ENCODE data around the gene CBARP.

The CBARP gene

GRCh38 chr19:1227304-1228054 lies 10.3 kb downstream of the CBARP start:
- DNase-seq (ENCODE audit: low read depth in 2 of 2), result no peak

DNA sequence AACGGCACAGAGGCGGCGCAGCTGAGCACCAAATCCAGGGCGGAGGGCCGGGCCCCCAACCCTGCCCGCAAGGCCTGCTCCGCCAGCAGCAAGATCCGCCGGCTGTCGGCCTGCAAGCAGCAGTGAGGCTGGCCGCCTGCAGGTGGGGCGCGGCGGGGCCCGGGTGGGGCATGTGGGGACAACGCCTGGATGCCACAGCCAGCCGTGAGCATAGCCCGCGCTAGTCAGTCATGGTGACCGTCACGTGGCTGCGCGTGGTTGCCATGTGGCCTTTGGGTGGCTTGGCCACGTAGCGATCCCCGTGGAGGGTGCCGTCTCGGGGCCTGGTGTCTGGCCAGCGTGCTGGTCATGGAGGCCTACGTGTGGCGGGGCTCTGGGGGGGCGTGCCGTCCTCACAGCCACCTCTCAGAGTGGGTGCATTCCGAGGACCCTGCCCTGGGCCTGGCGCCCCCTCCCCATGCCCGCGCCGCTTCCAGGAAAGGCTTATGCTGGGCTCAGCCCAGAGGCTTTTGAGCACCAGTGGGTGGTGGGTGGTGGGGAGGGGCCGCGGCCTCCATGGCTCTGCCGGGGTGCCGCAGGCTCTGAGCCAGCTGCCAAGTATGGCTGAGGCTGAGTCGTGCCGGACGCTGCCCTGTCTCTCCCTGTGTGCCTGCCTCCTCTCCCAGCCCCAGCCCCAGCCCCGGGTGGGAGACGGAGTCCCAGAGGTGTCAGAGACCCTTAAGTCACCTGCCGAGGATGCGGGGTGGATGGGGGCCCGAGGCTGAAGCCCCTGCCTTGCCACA lies 11.1 kb downstream of the CBARP start:
- no peak for DNase-seq (ENCODE audit: low read depth in 2 of 2)

DNA sequence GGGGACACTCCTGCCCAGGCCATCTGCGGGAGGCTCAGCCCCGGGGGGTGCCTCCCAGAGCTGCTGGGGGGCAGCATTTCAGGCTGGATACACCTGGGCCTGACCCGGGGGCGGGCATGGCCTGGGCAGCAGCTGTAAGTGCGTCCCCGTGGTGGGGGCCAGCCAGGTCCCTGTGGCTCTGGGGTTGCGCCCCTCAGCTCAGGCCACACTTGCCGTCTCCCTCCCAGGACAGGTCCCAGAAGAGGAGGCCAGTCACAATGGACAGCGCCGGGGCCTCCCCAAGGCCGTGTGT lies 11.6 kb downstream of the CBARP start:
- no peak for DNase-seq (ENCODE audit: low read depth in 2 of 2)

- DNase-seq (ENCODE audit: low read depth in 2 of 2), result no peak
These were observed 12.2 kb downstream of the CBARP start for GRCh38 chr19:1225440-1226226.

DNA sequence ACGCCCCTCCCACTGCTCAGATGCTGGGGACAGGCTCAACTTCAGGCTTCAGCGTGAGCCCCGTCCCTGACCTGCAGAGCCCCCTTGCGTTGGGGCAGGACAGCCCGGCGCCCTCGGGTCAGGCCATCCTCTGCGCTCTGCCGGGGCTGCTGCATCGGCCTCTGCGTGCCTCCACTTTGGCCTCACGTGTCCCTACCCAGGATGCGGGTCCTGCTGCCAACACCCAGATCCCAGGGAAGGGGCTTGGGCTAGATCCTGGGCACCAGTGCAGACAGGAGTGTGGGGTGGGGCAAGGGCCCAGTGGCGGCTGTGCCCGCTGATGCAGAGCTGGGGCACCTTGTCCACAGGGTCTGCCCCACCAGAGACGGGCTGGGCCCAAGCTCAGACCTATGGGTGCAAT lies 13.0 kb downstream of the CBARP start:
- no peak for DNase-seq (ENCODE audit: low read depth in 2 of 2)

- DNase-seq (ENCODE audit: low read depth in 2 of 2), result no peak
These were observed 13.6 kb downstream of the CBARP start for GRCh38 chr19:1224047-1224825.

GRCh38 chr19:1223018-1223855 lies 14.6 kb downstream of the CBARP start:
- no peak for DNase-seq (ENCODE audit: low read depth in 2 of 2)

DNA sequence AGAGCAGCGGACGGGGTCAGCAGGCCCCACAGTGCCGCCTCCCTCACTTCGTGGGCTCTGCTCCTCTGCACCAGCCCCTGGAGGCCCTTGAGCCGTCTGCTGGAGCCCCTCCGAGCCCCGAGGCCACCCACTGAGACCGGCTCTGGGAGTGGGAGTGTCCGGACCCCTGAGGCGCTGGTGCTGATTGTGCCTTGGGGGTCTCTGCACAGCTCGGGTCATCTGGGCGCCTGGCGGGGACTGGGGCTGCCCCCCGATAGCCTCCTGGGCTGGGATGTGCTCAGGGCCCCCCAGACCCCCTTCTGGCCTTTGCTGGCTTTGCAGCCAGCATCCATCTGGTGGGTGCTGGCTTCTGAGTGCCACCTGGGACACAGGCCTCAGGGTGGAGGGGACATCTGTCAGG lies 15.4 kb downstream of the CBARP start:
- no peak for DNase-seq (ENCODE audit: low read depth in 2 of 2)

GRCh38 chr19:1221904-1222255 lies 15.9 kb downstream of the CBARP start:
- no peak for DNase-seq (ENCODE audit: low read depth in 2 of 2)

DNA sequence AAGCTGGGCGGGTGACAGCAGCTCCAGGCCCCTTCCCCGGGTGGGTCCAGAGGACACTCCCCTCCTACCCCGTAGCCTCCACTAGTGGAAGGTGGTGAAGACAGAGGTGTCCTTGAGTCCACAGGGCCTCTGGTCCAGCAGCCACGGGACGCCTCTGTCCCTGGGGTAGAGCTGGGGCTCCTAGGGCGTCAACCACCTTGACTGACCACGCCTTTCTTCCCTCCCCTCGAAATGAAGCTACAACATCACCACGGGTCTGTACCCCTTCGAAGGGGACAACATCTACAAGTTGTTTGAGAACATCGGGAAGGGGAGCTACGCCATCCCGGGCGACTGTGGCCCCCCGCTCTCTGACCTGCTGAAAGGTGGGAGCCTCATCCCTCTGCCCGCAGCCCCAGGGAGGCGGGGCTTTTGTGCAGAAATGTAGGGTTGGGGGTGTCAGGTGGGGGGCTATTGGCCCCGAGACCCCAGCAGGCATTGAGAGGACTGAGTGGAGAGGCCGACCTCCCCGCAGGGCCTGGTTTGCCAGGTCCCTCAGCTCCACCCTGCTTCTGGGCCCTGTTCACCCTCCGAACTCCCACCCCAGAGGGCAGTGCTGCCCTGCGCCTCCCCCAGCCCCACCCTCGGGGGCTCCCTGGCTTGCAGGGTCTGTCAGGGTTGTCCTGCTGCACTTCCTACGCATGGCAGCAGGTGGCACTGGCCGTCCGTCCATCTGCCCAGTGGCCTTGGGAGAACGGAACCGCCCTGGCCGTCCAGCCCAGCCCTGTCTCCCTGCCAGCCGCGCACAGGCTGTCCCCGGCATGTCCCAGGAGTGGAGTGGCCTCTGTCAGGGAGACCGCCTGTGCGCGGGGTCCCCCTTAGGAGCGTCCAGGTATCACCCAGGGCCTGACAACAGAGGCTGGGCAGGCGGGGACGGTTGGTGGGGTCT lies 16.6 kb downstream of the CBARP start:
- no peak for DNase-seq (ENCODE audit: low read depth in 2 of 2)

DNA sequence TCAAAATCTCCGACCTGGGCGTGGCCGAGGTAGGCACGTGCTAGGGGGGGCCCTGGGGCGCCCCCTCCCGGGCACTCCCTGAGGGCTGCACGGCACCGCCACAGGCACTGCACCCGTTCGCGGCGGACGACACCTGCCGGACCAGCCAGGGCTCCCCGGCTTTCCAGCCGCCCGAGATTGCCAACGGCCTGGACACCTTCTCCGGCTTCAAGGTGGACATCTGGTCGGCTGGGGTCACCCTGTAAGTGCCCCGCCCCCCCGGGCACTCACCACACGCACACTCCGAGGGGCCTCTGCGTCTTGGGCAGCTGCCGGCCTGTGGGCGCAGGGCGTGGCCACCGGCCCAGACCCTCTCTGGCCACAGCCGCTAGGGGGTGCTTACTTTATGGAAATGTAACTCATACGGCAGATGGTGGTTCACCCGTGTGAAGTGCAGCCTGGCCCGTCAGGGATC lies 17.3 kb downstream of the CBARP start:
- no peak for DNase-seq (ENCODE audit: low read depth in 2 of 2)

DNA sequence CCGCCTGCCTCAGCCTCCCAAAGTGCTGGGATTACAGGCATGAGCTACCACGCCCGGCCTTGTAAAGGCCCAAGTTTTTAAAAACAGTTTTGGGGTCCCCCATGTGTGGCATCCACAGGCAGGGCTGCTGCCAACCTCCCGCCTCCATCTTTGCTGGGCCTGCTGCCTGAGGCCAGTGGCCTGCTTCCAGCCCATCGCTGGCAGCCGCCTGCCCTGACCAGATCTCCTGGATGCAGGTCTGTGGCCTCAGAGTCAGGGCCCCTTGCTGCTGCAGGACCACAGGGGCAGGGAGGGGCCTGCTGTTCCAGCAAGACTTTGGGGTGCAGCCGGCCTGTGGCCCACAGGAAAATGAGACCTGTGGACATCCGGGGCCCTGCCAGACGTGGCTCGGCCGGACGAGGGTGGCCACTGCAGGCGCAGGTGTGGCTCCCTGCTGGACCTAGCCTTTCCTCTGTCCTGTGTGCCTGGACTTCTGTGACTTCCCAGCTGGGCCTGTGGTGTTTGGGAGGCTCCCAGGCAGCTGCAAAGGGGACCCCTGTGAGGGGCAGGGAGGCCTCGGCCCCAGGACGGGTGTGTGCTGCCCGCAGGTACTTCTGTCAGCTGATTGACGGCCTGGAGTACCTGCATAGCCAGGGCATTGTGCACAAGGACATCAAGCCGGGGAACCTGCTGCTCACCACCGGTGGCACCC lies 17.9 kb downstream of the CBARP start:
- no peak for DNase-seq (ENCODE audit: low read depth in 2 of 2)

DNA sequence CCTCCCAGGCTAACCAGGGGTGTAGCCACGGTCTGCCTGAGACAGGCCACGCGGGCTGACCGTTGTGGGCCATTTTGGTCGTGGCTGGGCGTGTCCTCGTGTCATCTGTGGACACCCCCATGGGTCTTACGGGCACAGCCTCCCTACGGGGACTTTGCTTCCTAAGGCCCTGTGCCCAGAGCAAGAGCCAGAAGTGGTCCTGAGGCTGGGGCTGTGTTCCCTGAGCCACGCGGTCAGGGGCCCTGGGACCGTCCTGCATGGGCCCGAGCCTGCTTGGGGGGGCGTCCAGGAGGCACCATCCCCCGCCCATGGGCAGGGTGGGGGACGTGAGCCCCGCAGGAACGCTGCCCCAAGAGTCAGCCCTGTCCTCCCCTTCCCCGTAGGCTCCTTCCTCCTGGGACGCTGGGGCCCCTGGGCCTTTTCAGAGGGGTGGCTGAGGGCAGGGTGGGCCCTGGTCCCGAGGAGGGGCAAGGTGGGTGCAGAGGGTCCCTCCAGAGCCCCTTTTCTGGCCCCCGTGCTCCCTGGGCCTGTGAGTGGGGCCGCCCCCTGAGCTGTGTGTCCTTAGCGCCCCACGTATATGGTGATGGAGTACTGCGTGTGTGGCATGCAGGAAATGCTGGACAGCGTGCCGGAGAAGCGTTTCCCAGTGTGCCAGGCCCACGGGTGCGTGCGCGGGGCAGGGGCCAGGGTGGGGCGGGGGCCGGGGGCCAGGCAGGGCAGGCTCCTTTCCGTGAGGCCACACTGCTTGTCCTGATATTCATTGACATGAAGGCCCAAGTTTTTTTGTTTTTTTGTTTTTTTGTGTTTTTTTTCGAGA lies 18.8 kb downstream of the CBARP start:
- DNase-seq (ENCODE audit: low read depth in 2 of 2), result no peak

DNA sequence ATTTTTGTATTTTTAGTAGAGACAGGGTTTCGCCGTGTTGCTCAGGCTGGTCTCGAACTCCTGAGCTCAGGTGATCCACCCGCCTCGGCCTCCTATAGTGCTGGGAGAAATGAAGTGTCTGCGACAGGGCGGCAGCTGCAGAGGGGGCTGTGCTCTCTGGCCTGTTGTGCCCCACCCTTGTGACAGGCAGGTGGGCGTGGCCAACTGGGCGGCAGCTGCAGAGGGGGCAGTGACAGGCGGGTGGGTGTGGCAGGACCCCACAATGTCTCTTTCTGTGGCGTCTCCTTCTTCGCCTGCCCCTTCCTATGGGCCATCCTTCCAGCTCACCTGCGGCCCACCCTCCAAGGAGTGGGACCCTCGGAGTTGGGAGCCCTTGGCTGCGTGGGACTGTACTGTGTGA lies 20.4 kb downstream of the CBARP start:
- no peak for DNase-seq (ENCODE audit: low read depth in 2 of 2)

DNA sequence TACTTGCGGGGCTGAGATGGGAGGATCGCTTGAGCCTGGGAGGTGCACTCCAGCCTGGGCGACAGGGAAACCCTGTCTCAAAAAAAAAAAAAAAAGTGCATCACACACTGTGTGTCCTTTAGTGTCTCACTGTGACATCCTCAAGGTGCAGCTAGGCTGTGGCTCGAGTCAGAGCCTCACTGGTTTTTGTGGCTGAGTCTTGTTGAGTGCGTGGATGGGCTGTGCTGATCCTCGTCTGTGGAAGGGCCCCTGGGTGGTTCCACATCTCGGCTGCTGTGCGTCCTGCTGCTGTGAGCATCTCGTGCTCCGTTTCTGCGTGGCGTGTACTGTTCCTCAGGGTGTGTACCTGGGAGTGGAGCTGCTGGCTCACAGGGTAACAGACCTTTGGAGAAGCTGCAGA lies 21.0 kb downstream of the CBARP start:
- no peak for DNase-seq (ENCODE audit: low read depth in 2 of 2)

GRCh38 chr19:1214862-1215731 lies 22.7 kb downstream of the CBARP start:
- no peak for DNase-seq (ENCODE audit: low read depth in 2 of 2)

- DNase-seq (ENCODE audit: low read depth in 2 of 2), result no peak
These were observed 23.4 kb downstream of the CBARP start for GRCh38 chr19:1214299-1214861.

All from stimulated activated CD8-positive, alpha-beta memory T cell treated with anti-CD3 and anti-CD28 coated beads, Interleukin-2, amount 100 ng/mL, for 48 hours (primary cell).